Measurements from ENCODE around the gene UVRAG.
"Not testable (repeated sequence)": the region's sequence is repeated elsewhere in the genome, so short reads cannot be mapped to it uniquely, and the experiment has no call there.

UVRAG gene

DNA sequence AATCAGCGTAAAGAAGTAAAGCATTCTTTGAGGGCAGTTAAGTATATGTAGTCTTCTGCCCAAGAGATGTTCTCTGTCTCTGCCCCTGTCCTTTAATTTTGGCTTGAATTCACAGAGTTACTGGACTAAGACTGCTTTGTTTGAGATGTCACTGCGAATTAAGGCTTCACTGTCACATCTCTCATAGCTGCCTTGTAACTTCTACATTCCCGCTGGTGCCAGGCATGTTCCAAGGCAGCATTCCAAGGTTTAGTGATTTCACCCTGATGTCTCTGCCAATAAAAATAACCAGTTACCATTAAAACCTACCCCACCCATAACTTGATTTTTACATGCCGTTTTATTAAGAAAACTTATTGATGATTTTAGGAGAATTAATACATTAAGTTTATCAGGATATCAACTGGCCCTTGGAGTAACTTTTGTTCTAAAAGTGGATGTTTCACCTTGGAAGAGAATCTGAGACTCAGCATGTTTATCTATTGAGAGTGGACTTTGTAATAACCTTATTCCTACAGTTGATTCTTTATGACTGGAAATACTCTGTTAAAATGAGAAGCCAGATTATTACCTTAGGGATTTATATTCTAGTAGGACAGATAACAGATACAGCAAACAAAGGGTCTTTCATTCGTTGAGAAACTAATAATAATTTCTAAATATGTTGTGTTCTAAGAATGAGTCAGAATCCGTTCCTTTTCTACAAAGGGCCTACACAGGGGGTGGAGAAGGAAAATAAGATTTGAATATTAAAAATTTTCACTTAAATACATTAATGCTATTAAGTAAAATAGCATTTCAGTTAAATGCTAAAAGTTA, 110.2 kb downstream of the UVRAG start:
- DNase-seq (ENCODE audit: low read depth), result no peak

DNA sequence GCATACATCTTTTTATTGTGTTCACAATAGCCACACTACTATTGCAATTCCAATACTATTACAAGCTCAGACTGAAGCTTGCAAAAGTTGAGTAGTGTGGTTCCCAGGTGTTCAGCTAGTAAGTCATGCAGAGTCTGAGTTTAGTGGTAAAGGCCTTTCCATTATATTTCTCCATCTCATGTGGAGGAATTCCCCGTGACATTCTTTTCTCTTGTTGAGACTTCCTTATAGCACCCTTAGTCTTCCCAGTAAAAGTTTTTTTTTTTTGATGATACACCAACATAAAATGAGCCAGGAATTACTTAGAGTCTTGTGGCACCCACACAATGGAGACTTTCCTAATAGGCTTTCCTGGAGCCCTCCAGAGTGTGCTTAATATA, 110.8 kb downstream of the UVRAG start:
- no peak for DNase-seq (ENCODE audit: low read depth)

DNA sequence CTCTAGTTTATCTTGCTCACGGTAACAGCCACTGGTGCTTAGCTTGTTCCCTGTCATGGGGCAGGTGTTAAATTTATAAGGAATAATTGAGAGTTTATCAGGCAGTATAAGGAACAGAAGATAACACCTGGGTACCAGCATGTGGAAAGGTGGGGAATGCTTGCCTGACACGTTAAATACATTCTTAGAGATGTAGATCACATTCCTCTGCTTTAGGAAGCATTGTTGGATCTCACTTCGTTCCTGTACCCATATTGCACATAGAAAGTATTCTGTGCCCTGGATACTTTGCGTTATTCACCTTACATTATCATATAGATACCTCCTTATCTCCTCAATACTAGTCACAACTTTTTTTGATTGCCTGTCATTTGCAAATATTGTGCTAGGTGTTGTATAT, 114.7 kb downstream of the UVRAG start:
- no peak for DNase-seq (ENCODE audit: low read depth)

DNA sequence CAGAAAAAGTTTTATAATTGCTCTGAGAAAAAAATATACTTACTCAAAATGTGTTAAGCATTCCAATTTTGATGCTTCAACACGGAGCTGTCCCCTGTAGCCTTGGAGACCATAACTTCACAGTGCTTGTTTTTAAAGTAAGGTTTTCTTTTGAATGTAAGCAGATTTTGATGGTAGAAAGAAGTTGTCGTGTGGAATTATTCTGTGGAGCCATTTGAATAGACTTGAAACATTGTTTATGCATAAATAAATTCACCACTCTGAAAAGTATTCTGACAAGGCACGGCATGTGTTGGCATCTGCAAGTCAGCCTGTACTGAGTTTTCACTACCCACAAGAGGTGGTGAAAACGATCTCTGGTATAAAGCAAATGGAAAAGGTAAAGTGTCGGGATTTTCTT, 115.5 kb downstream of the UVRAG start:
- no peak for DNase-seq (ENCODE audit: low read depth)

DNA sequence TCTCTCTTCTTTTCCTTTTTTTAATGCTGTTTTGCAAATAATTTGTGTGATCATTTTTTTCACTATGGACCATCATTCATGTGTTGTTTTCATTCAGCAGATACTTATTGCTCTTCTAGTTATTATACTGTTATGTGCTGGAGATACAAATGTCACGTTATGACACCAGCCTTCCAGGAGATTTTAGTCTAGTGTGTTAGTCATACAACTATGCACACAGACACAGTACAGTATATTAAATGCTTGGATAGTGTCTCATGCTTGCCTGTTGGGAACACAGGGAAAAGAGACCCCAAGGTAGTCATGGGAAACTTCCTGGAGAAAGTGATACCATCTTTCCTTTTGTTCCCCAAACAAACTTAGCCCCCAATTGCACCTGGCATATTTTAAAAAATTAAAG, 116.1 kb downstream of the UVRAG start:
- DNase-seq (ENCODE audit: low read depth), result no peak

DNA sequence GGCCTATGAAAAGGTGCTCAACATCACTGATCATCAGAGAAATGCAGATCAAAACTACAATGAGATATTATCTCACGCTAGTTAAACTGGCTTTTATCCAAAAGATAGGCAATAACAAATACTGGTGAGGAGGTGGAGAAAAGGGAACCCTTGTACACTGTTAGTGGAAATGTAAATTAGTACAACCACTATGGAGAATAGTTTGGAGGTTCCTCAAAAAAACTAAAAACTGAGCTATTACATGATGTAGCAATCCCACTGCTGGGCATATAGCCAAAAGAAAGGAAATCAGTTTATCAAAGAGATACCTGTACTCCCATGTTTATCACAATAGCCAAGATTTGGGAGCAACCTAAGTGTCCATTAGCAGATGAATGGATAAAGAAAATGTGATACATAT, 118.7 kb downstream of the UVRAG start:
- DNase-seq (ENCODE audit: low read depth), result not testable (repeated sequence)

DNA sequence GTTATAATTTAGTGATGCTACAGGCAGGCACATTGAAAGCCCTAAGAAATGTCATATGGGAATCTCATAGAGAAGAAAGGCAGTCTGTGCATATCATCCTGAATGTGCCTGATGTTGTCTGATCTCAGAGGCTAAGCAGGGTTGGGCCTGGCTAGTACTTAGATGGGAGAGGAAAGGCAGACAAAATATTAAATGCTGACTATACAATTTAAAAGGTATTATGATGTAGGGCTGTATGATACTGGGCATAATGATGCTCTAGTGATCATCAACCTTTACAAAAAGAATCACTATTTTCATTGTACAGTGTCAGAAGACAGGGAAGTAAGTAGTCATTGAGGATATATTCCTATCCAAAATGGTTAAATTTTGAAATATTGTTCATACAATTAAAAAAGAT, 119.8 kb downstream of the UVRAG start:
- DNase-seq (ENCODE audit: low read depth), result no peak

DNA sequence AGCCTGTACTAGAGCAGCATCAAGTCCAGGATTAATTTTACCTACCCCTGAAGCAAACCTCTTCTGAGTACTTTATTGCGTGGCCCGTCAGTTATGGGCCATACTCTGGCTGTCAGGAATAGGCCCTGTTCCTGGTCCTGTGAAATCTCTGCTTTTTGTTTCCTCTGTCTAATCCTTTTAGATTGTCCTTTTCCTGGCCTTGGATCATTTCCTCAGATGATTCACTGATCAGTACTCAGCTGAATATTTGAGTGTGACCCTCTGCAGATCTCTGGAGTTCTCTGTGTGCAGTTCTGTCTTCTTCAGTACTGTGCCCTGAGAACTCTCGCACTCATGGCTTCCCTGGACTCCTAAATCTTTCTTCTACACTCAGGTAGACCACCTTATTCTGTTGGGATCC, 123.5 kb downstream of the UVRAG start:
- no peak for DNase-seq (ENCODE audit: low read depth)

DNA sequence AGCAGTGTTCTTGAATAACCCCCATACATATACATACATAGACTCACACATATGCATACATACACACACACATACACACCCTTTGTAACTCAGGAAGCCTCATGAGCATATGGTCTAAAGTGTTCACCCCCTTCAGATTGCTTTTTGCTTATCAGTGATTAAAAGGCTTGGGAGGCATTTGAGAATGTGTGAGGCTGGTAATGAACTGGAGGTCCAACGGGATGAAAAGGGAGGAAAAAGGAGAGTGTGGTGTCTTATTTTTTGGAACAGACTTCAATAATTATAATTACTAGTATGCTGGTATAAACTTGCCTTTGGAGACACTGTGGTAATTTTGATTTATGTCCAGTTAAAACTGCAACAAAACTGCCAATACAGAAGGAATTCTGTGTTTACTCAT, 124.5 kb downstream of the UVRAG start:
- no peak for DNase-seq (ENCODE audit: low read depth)

DNA sequence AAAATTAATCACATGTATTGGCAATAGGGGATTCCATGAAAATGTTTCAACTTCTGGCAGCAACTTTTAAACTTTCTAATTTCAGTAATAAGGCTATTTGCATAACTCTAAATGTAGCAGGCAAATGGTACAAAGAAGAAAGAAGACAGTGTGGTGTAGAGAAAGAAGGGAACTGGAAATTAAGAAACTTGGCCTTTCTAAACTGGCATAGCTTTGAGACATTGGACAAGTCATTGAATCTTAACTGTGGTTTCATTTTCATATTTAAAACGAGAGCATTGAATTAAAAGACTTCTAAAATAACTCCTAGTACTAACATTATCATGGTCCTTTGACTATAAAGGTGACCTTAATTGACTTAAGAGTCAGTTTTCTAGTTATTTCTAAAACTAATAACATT, 125.0 kb downstream of the UVRAG start:
- no peak for DNase-seq (ENCODE audit: low read depth)

DNA sequence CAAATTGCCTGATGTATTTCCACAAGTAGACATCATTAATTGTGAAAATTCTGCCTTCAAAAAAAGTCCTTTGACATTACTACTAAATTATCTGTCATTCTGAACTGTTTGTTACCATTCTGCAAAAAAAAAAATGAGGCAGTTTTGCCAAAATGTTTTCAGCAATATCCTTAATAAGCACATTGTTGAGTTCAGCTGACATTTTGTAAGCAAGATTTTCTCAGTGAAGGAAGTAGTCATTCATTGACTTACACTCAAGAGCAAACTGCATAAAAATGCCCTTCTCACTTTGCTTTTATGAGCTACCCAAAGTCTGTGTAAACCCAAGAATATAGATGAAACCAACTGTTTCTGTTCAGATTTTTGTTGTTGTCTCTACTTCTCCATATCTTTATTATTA, 125.9 kb downstream of the UVRAG start:
- no peak for DNase-seq (ENCODE audit: low read depth)

DNA sequence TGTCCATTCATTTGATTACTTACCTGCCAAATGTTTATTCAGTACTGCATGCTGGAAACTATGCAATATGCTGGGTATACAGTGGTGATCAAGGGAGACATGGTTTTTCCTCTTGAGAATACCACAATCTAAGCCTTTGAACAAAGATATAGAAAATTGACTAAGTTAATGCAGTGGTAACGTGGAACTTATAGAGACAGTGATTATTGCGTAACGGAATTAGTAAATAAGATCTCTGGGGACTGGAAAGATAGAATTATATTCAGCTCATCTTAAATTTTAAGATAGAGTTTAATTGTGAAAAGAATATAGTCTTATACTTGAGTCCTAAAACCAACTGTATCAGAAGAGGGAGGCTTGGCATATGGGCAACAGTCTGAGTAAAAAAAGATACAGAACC, 129.5 kb downstream of the UVRAG start:
- no peak for DNase-seq (ENCODE audit: low read depth)

DNA sequence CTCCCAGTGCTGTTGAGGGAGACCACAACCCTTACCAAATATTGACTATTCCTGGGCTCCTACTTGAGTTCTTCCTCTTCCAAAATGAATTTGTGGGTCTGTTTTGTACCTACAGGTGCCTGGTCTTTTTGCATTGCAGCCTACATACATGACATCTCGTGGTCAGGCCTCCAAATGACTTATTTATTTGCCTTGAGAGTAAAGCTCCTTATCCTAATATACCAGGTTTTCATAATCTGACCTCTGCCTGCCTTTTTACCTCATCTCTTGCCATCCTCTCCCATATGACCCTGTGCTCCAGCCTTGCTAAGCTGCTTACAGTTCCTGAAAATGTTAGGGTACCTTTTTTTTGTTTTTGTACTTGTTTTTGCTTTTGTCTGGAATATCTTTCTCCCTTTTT, 130.4 kb downstream of the UVRAG start:
- DNase-seq (ENCODE audit: low read depth), result no peak

DNA sequence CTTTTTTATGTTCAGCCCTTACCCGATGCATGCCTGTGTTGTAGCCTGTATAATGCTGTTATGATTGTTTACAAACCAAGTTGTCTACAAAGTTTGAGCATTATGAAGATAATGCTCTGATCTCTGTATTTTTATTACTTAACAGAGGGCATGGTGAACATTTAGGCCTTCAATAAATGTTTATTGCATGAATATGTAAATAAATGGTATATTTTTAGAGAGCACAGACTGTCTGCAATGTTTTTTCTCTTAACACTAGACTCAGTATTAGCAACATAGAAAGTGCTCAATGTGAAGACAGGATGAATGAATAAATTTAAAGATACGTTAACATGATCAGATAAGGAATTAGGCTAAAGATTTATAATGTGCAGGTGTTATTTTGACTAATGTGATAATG, 130.9 kb downstream of the UVRAG start:
- no peak for DNase-seq (ENCODE audit: low read depth)

DNA sequence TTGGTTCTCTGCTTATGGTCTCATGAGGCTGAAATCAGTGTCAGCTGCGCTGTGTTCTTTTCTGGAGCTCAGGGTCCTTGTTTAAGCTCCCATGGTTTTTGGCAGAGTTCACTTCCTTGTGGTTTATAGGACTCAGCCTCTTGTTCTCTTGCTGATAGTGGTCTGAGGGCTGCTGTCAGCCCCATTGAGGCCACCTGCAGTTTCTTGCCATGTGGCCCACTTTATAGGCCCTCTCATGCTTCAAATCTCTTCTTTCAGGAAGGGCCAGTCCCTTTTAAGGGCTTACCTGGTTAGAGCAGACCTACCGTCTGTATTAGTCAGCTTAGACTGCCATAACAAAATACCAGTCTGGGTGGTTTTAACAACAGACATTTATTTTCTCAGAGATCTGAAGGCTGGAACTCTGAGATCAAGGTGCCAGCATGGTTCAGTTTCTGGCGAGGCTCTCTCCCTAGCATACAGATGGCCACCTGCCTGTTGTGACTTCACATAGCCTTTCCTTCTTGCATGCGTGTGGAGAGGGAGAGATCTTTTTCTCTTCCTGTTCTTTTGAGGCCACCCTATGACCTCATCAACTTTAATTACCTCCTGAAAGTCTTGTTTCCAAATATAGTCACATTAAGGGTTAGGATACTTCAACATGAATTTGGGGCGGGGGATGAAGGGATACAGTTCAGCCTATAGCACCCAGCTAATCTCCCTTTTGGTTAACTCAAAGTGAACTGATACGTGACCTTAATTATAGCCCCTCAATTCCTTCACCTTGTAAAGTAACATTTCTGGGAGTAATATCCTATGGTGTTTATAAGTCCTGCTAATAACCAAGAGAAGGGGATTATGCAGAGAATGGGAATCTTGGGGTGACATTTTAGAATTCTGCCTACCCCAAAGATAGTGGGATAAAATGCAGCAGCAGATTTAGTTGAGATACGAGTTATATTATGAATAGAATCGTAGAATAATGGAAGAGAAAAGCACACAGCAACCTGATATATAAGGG, 131.8 kb downstream of the UVRAG start:
- no peak for DNase-seq (ENCODE audit: low read depth)

DNA sequence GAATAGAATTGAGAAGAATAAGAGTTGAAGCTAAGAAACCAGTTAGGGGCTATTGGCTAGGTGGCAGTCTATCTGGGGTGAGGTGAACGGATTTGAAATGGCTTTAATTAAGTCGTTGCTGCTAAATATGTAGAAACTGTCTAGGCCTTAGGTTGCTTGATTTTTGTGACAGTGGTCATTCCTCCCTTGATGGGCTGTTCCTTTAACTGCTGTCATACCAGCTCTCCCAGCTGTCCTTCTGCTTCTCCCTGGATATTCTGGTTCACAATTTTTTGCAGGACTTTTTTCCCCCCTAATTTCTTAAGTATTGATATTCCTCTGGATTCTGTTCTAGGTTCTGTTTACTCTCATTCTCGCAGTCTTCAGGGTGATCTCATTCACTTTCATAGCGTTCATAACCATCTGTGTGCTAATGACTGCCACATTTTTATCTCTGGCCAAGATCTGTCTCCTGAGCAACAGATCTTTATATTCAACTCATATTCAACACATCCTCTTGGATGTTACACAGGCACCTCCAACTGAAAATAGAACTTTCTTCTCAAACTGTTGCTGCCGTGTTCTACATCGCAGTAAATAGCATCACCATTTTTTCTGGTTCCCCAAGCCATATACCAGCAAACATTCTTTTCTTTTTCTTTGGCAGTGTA, 134.1 kb downstream of the UVRAG start:
- no peak for DNase-seq (ENCODE audit: low read depth)

DNA sequence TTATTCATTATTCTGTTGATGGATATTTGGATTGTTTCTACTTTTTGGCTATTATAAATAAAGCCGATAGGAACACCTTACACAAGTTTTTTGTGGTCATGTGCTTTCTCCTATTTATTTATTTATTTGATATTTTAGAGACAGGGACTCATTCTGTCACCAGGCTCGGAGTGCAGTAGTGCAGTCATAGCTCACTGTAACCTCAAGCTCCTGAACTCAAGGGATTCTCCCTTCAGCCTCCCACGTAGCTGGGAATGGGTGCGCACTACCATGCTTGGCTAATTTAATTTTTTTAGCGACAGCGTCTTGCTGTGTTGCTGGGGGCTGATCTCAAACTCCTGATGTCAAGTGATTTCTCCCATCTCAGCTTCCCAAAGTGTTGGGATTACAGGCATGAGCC, 135.1 kb downstream of the UVRAG start:
- DNase-seq (ENCODE audit: low read depth), result no peak

DNA sequence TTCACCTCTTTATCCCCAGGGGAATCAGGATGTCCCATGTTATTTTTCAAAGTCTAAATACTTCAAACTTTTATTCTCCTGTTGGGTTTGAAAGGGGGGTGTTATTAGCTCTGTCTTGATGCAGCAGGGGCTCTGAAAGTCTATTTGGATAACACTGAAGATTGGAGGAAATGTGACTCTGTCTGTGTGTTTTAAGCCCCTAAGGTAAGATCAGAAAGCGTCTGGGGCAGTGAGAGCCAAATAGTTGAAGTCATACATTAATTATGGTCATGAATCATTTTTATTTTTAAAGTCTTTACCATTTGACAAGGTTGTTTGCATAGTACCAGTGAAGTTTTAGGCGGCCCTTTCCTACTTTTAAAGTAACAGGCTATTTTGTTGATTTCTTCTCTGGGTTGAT, 139.0 kb downstream of the UVRAG start:
- no peak for DNase-seq (ENCODE audit: low read depth)

DNA sequence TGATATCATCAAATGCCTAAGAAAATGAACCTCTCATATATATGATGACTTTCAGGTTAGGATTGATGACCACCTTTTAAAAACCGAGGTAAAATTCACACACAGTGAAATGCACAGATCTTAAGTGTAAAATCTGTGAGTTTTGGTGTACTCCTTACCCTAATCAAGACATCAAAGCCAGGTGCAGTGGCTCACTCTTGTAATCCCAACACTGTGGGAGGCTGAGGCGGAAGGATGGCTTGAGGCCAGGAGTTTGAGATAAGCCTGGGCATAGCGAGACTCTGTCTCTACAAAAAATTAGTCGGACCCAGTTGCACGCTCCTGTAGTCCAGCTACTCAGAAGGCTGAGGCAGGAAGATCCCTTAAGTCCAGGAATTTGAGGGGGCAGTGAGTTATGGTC, 140.4 kb downstream of the UVRAG start:
- no peak for DNase-seq (ENCODE audit: low read depth)

DNA sequence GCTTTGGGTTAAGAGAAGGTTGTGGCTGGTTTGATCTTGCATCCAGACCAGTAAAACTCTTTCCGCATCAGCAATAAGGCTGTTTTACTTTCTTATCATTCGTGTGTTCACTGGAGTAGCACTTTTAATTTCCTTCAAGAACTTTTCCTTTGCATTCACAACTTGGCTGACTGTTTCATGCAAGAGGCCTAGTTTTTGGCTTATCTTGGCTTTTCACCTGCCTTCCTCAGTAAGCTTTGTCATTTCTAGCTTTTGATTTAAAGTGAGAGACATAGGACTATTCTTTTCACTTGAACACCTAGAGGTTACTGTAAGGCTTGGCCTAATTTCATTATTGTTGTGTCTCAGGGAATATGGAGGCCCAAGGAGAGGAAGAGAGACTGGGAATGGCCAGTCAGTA, 144.5 kb downstream of the UVRAG start:
- no peak for DNase-seq (ENCODE audit: low read depth)

DNA sequence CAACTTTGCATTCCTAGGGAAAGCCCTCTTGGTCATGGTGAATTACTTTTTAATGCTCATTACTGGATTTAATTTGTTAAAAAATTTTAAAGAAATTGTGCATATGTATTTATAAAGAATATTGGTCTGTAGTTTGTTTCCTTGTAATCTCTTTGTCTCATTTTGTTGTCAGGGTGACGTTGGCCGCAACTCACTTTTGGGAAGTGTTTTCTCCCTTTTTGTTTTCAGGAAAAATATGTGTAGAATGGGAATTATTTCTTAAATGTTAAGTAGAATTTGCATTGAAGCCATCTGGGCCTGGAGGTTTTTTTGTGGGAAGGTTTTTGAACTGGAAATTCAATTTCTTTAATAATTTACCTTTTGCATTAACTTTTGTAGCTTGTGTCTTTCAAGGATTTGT, 149.1 kb downstream of the UVRAG start:
- DNase-seq (ENCODE audit: low read depth), result no peak

DNA sequence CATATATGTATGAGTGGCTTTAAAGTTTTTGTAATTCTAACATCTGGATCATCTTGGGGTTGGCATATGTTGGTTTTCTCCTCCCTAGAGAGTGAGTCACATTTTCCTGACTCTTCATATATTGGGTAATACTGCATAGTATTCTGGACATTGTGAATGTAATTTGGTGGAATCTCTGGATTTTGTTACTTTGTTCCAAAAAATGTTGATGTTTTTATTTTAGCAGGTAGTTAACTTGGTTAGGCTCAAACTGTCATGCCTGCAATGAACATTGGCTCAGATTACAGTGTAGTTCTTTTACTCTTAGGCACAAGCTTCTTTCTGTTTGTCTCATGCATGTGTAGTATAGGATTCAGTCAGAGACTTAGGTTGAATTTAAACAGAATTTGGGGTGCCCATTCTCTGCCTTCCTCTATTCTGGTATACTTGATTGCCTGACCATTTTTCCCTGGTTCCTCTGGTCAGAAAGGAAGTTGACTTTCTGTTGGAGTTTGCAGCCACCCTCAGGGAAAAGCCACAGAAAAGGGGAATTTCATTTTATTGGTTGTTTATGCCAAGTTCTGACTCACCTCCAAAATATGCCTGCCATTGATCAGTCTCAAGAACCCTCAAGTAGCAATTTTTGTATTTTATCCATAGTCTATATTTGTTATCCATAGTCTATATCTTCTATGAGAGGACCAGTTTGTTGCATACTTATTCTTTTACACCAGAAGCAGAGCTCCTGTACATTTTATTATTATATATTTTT, 151.7 kb downstream of the UVRAG start:
- no peak for DNase-seq (ENCODE audit: low read depth)

Measured in stimulated activated CD8-positive, alpha-beta memory T cell treated with anti-CD3 and anti-CD28 coated beads, Interleukin-12 subunit alpha, Interleukin-12 subunit beta, amount 100 ng/mL, for 4 hours (primary cell).